ENCODE measurements around the gene EPHB6. TPM values are rescaled to one million over a fixed set of nuclear protein-coding genes. Genes with fewer than 3 reads are reported as not detected.

The EPHB6 gene
- total RNA-seq, 1 experiment from 2014 or later = 12.6 TPM

DNA sequence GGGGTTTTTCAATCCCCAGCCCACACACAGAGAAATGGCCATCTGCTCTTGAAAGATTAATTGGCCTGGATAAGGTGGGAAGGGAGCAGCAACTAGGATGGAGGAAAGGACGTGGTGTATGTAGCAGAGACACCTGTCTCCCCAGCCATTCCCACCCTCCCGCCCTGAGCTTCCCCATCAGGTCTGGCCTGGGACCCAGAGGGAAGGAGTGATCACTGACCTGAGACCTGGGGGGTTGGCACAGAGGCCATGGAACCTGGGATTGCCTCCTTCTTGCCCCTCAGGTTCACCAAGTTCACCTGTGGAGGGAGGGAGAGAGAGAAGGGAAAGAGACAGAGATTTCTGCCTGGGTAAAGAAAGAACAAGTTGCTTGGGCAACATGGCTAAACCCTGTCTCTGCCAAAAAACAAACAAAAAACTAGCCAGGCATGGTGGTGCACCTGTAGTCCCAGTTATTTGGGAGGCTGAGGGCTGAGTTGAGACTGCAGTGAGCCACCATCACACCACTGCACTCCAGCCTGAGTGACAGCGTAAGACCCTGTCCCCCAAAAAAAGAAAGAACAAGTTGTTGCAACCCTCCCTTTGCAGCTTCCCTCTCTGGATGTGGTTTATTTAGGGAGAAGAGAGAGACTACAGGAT lies 42.0 kb downstream of the EPHB6 start:
- ChIA-PET CTCF (no interaction called here), POLR2A (no interaction called here), RAD21 (ENCODE audit: low non-redundant PET in 1 of 2, low total read pairs in 2 of 2, uncharacterized antibody in 2 of 2, unreplicated experiment in 2 of 2) (no interaction called here)
- ATAC-seq = no peak
- Histone ChIP-seq H3K4me2 (ENCODE audit: low read length) (no peak overlapping the region), H4K20me1 (ENCODE audit: insufficient read depth) (no peaks in the 10 kb centered on the region), H3K9me3 (ENCODE audit: control insufficient read depth in 1 of 2, insufficient read depth in 1 of 2, low read depth in 1 of 2, low read length in 2 of 2) (no peaks in the 10 kb centered on the region), H3K36me3 (ENCODE audit: control insufficient read depth in 1 of 2, insufficient read depth in 2 of 2, low read length in 2 of 2) (no peaks in the 10 kb centered on the region), H3K9me2 (ENCODE audit: insufficient read depth) (no peaks in the 10 kb centered on the region), H3K27me3 (ENCODE audit: insufficient read depth, low read length) (peaks cover 35% of the 10 kb centered on the region), H3K4me3 (replicated peaks in 1 of 2; ENCODE audit: low read depth in 1 of 2, low read length in 2 of 2) (no peak overlapping the region), H2AFZ (ENCODE audit: low read depth, low read length, poor library complexity, severe bottlenecking) (no peak overlapping the region), H3K9ac (ENCODE audit: low read length) (no peak overlapping the region), H3K27ac (ENCODE audit: low read depth, low read length) (no peak overlapping the region), H3K4me1 (ENCODE audit: control insufficient read depth in 1 of 2, insufficient read depth in 2 of 2, low read length in 2 of 2) (no peaks in the 10 kb centered on the region), H3K79me2 (ENCODE audit: insufficient read depth, low read length) (no peaks in the 10 kb centered on the region)
- no peak for DNase-seq (ENCODE audit: low read depth, low spot score)
- intact Hi-C loops (cut with micrococcal nuclease) = no loop called here
- no TSS peak for BruUV-seq (replicated peaks)
- TF ChIP-seq ZBTB33 (IDR thresholded peaks at IDR 0.05; ENCODE audit: extremely low read depth, insufficient replicate concordance, low read length) = no peak
- no peak for TF ChIP-seq YY1 (IDR thresholded peaks at IDR 0.05; ENCODE audit: extremely low read depth, insufficient replicate concordance, low read depth, low read length)
- TF ChIP-seq, protein P1, sequence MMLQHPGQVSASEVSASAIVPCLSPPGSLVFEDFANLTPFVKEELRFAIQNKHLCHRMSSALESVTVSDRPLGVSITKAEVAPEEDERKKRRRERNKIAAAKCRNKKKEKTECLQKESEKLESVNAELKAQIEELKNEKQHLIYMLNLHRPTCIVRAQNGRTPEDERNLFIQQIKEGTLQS (IDR thresholded peaks at IDR 0.05) = no peak
- TF ChIP-seq EZH2 (IDR thresholded peaks at IDR 0.05) = no peak
- no peak for TF ChIP-seq EZH2phosphoT487 (IDR thresholded peaks at IDR 0.05; ENCODE audit: borderline replicate concordance)
- no peak for TF ChIP-seq RAD21 (IDR thresholded peaks at IDR 0.05; ENCODE audit: low read depth)
- TF ChIP-seq ZNF274 (IDR thresholded peaks at IDR 0.05; ENCODE audit: low read depth, low read length) = no peak
- no peak for TF ChIP-seq EGR1 (IDR thresholded peaks at IDR 0.05; ENCODE audit: low read depth)
- TF ChIP-seq SP1 (IDR thresholded peaks at IDR 0.05; ENCODE audit: low read depth) = no peak
- no peak for TF ChIP-seq ELF1 (IDR thresholded peaks at IDR 0.05; ENCODE audit: borderline replicate concordance, low read depth)
- TF ChIP-seq SRF (IDR thresholded peaks at IDR 0.05; ENCODE audit: low read depth) = no peak
- TF ChIP-seq, protein P2, sequence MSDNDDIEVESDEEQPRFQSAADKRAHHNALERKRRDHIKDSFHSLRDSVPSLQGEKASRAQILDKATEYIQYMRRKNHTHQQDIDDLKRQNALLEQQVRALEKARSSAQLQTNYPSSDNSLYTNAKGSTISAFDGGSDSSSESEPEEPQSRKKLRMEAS (IDR thresholded peaks at IDR 0.05) = no peak
- TF ChIP-seq FOSL1 (IDR thresholded peaks at IDR 0.05; ENCODE audit: low read depth) = no peak
